Tibial artery (tissue), 4 donors: ENCODE data around the gene YWHAH.

Experiments used
- DNase-seq, 2 donors: peaks; one replicate each; pipeline ENCODE4 v3.0.0-alpha.2; 2019
- H3K27ac ChIP-seq, 2 donors: fragments of 200-600 bp; sonication (generic) in 1 of 2; 1 replicate in 1 of 2; 2 replicates in 1 of 2; pipeline ENCODE4 v1.5.1; 2018 to 2019; ENCODE audit warnings: mild to moderate bottlenecking in 1 of 2
- H3K27me3 ChIP-seq, 2 donors: fragments of 200-600 bp; sonication (generic) in 1 of 2; one replicate each; pipeline versions ENCODE4 v1.5.1 to v1.6.0; 2016 to 2019
- H3K36me3 ChIP-seq, 3 donors: fragments of 200-600 bp; sonication (generic) in 2 of 3; one replicate each; pipeline ENCODE4 v1.5.1; 2016 to 2019; ENCODE audit warnings: mild to moderate bottlenecking in 2 of 3
- H3K4me1 ChIP-seq, 4 donors: fragments of 200-600 bp; sonication (generic) in 2 of 4; 1 replicate in 3 of 4; 2 replicates in 1 of 4; pipeline ENCODE4 v1.5.1; 2016 to 2019
- H3K4me3 ChIP-seq, 2 donors: fragments of 200-600 bp; sonication (generic) in 1 of 2; 1 replicate in 1 of 2; 2 replicates in 1 of 2; pipeline ENCODE4 v1.5.1; 2018 to 2019; ENCODE audit warnings: mild to moderate bottlenecking in 2 of 2
- H3K9me3 ChIP-seq, 3 donors: fragments of 200-600 bp; sonication (generic) in 1 of 3; one replicate each; pipeline ENCODE4 v1.5.1; 2016 to 2019
- intact Hi-C: fragments of 100-400 bp; cut with DNase I; formaldehyde crosslinking; loops from one replicate; pipeline ENCODE4 v1.15.0; 2023; ENCODE audit warnings: low total_unique reads
- TF ChIP-seq, protein P1 (sequence below), 2 experiments: fragments of 200-600 bp in 1 of 2; fragments of 450-650 bp in 1 of 2; IDR thresholded peaks; one replicate each; pipeline ENCODE4 v1.5.1; 2017 to 2019; ENCODE audit warnings: antibody characterized with exemption in 2 of 2, mild to moderate bottlenecking in 1 of 2, moderate library complexity in 1 of 2

Gene YWHAH

GRCh38 chr22:31917227-31917921 is 27.0 kb upstream of the YWHAH start:
- peak; percentile 46 to 66 for DNase-seq
- no peak overlapping the region for H3K27ac ChIP-seq
- H3K4me1 ChIP-seq = no peaks in the 10 kb centered on the region
- H3K27me3 ChIP-seq = no peaks in the 10 kb centered on the region
- no peaks in the 10 kb centered on the region for H3K9me3 ChIP-seq
- H3K4me3 ChIP-seq = no peak overlapping the region
- no peaks in the 10 kb centered on the region for H3K36me3 ChIP-seq
- TF ChIP-seq, protein P1, sequence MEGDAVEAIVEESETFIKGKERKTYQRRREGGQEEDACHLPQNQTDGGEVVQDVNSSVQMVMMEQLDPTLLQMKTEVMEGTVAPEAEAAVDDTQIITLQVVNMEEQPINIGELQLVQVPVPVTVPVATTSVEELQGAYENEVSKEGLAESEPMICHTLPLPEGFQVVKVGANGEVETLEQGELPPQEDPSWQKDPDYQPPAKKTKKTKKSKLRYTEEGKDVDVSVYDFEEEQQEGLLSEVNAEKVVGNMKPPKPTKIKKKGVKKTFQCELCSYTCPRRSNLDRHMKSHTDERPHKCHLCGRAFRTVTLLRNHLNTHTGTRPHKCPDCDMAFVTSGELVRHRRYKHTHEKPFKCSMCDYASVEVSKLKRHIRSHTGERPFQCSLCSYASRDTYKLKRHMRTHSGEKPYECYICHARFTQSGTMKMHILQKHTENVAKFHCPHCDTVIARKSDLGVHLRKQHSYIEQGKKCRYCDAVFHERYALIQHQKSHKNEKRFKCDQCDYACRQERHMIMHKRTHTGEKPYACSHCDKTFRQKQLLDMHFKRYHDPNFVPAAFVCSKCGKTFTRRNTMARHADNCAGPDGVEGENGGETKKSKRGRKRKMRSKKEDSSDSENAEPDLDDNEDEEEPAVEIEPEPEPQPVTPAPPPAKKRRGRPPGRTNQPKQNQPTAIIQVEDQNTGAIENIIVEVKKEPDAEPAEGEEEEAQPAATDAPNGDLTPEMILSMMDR (IDR thresholded peaks at IDR 0.05) = no peak
- intact Hi-C loops = no loop called here

DNA sequence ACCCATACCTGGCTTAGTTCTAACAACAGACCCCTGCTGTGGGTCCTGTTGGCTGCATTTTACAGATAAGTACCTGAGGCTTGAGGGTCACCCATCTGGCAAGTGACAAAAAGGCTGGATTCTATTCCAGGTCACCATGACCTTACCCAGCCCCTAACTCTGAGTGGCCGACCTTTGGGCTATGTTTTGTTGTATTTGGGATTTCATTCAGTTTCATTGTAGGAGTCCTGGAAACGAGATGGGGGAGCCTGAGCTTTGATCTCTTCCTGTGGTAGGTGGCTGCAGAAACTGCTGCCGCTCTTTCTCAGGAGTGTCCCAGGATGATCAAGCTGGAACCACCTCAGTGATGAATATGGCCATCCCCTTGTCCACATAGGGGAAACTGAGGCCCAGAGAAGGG is 24.6 kb upstream of the YWHAH start:
- no peak overlapping the region for H3K4me3 ChIP-seq
- H3K27me3 ChIP-seq = peaks cover 0 to 3% of the 10 kb centered on the region in 2 donors
- no peaks in the 10 kb centered on the region for H3K4me1 ChIP-seq
- H3K27ac ChIP-seq = no peak overlapping the region
- DNase-seq = no peak
- TF ChIP-seq, protein P1 (IDR thresholded peaks at IDR 0.05) = no peak
- intact Hi-C loops = no loop called here
- H3K36me3 ChIP-seq = no peaks in the 10 kb centered on the region
- H3K9me3 ChIP-seq = no peaks in the 10 kb centered on the region

GRCh38 chr22:31920306-31920705 is 24.0 kb upstream of the YWHAH start:
- peaks cover 0 to 3% of the 10 kb centered on the region in 2 donors for H3K27me3 ChIP-seq
- H3K27ac ChIP-seq = no peak overlapping the region
- H3K9me3 ChIP-seq = no peaks in the 10 kb centered on the region
- no peak overlapping the region for H3K4me3 ChIP-seq
- no peaks in the 10 kb centered on the region for H3K4me1 ChIP-seq
- H3K36me3 ChIP-seq = no peaks in the 10 kb centered on the region
- intact Hi-C loops = no loop called here
- no peak for DNase-seq
- TF ChIP-seq, protein P1 (IDR thresholded peaks at IDR 0.05) = no peak

DNA sequence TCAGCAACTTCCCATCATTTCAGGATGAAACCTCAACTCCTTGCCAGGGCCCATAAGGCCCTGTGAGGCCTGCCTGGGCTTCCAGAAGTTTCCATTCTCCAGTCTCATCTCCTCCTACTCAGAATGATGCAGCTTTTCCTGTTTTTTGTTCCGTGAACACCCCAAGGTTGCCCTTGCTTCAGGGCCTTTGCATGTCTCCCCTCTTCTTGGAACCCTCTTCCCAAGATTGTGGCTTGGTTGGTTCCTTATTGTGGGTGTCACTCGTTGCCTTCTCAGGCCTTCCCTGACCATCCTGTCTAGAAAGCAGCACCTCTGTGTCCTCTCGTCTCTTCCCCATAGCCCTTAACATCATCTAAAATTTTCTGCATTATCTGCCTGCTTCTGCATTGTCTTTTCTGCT is 23.2 kb upstream of the YWHAH start:
- Histone ChIP-seq H3K27ac (no peak overlapping the region), H3K27me3 (peaks cover 0 to 6% of the 10 kb centered on the region in 2 donors), H3K36me3 (no peaks in the 10 kb centered on the region), H3K4me1 (no peaks in the 10 kb centered on the region), H3K9me3 (no peaks in the 10 kb centered on the region), H3K4me3 (no peak overlapping the region)
- DNase-seq = no peak
- TF ChIP-seq, protein P1 (IDR thresholded peaks at IDR 0.05) = no peak
- intact Hi-C loops = no loop called here

DNA sequence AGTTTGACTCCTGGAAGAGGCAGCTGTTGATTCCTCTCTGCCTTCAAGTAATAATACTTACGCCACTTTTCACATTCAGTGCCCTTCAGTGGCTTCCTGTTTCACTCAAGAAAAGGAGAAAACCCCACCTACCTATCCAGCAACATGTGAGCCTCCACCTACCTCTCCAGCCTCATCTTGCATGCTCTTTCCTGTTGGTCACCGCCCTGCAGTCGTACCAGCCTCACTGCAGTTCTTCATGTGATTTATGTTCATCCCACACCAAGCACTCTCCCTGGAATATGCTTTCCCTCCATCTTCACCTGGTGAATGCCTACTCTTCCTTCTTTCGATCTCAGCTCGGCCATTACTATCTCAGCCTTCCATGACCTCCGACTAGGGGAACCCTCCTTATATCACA is 21.8 kb upstream of the YWHAH start:
- TF ChIP-seq, protein P1 (IDR thresholded peaks at IDR 0.05) = no peak
- no peak for DNase-seq
- no peaks in the 10 kb centered on the region for H3K36me3 ChIP-seq
- H3K4me3 ChIP-seq = no peak overlapping the region
- H3K4me1 ChIP-seq = no peaks in the 10 kb centered on the region
- no peaks in the 10 kb centered on the region for H3K9me3 ChIP-seq
- no peak overlapping the region for H3K27ac ChIP-seq
- peaks cover 0 to 11% of the 10 kb centered on the region in 2 donors for H3K27me3 ChIP-seq
- intact Hi-C loops = no loop called here
